K562 (cell line): ENCODE measurements around the gene APOBEC3F. TPM values are rescaled to one million over a fixed set of nuclear protein-coding genes. Genes with fewer than 3 reads are reported as not detected.

Source experiments
- ATAC-seq: fragments of 200-7000 bp; cut with Tn5 transposase; 3 replicates; pipeline ENCODE4 v1.9.1; 2020; ENCODE audit warnings: moderate library complexity
- BruUV-seq: library from RNA; stranded (reverse); fragments of 400-500 nt; replicated peaks from 2 replicates; lab custom pipeline; 2021; lab: Mats Ljungman, UMichigan
- CTCF ChIA-PET: fragments of 300-600 bp; formaldehyde crosslinking; extraction: SDS; loops from one replicate; lab custom pipeline; 2021; ENCODE audit warnings: low intra/inter-chr PET ratio; lab: Yijun Ruan, JAX
- POLR2A ChIA-PET: fragments of 300-600, 350-650 bp; sonication (Branson Sonifier 250); formaldehyde crosslinking; extraction: SDS; loops from one replicate; lab custom pipeline; 2021; ENCODE audit warnings: antibody characterized with exemption, inconsistent platforms; lab: Yijun Ruan, JAX
- DNase-seq, 4 experiments: peaks; one replicate each; pipeline versions ENCODE4 v3.0.0 to v3.0.0-alpha.2; 2011 to 2018; ENCODE audit warnings: low spot score in 3 of 4, mixed read lengths in 3 of 4; ENCODE audit errors: extremely low read depth in 1 of 4
- FAIRE-seq: peaks from 2 replicates; lab custom pipeline; 2011; peaks lifted over from hg19 to GRCh38; lab: Jason Lieb, UNC
- H2AFZ ChIP-seq: 2 replicates; pipeline ENCODE4 v1.6.0; 2011; ENCODE audit warnings: low read depth, low read length, control low read depth, inconsistent platforms
- H3K27ac ChIP-seq: fragments of 200-600 bp; 3 replicates; pipeline ENCODE4 v1.8.0; 2011; ENCODE audit warnings: low read depth, mild to moderate bottlenecking, control low read depth, inconsistent platforms, low read length, moderate library complexity, mixed read lengths; ENCODE audit errors: extremely low read depth
- H3K27me3 ChIP-seq, 2 experiments: fragments of 300-600 bp in 1 of 2; 2 replicates in 1 of 2; 3 replicates in 1 of 2; pipeline versions ENCODE4 v1.6.0 to v1.8.0; 2011; ENCODE audit warnings: inconsistent platforms in 2 of 2, low read length in 2 of 2, mild to moderate bottlenecking in 1 of 2, mixed read lengths in 1 of 2, moderate library complexity in 1 of 2; ENCODE audit not compliant: control insufficient read depth in 2 of 2, insufficient read depth in 2 of 2
- H3K36me3 ChIP-seq: fragments of 300-600 bp; 3 replicates; pipeline ENCODE4 v1.8.0; 2011; ENCODE audit warnings: mild to moderate bottlenecking, low read length, inconsistent platforms; ENCODE audit not compliant: control insufficient read depth, insufficient read depth
- H3K4me1 ChIP-seq, 2 experiments: fragments of 200-600 bp in 1 of 2; replicated peaks in 1 of 2; 2 replicates in 1 of 2; 3 replicates in 1 of 2; pipeline versions ENCODE4 v1.5.1 to v1.8.0; 2011; ENCODE audit warnings: inconsistent platforms in 2 of 2, low read length in 2 of 2, mild to moderate bottlenecking in 1 of 2, mixed read lengths in 1 of 2, moderate library complexity in 1 of 2; ENCODE audit not compliant: control insufficient read depth in 2 of 2, insufficient read depth in 2 of 2
- H3K4me2 ChIP-seq: 2 replicates; pipeline ENCODE4 v1.6.1; 2011; ENCODE audit warnings: low read length, control low read depth, inconsistent platforms, mixed read lengths; ENCODE audit not compliant: insufficient read depth
- H3K4me3 ChIP-seq: fragments of 200-600 bp; sonication (generic), shearing (Covaris generic); 2 replicates; pipeline ENCODE4 v1.5.1; 2016; ENCODE audit warnings: control low read depth, inconsistent platforms
- H3K79me2 ChIP-seq: fragments of 200-600 bp; 3 replicates; pipeline ENCODE4 v1.8.0; 2011; ENCODE audit warnings: low read length, inconsistent platforms; ENCODE audit not compliant: control insufficient read depth, insufficient read depth
- H3K9ac ChIP-seq, 2 experiments: 2 replicates each; pipeline versions ENCODE4 v1.6.0 to v1.6.1; 2011; ENCODE audit warnings: low read depth in 2 of 2, low read length in 2 of 2, control low read depth in 1 of 2, inconsistent platforms in 1 of 2, mild to moderate bottlenecking in 1 of 2, mixed read lengths in 1 of 2; ENCODE audit not compliant: insufficient read depth in 1 of 2
- H3K9me1 ChIP-seq: one replicate; pipeline ENCODE4 v1.6.0; 2011; ENCODE audit warnings: inconsistent platforms, mild to moderate bottlenecking, low read length, moderate library complexity; ENCODE audit not compliant: control insufficient read depth, insufficient read depth
- H3K9me3 ChIP-seq: replicated peaks from 2 replicates; pipeline ENCODE4 v1.5.1; 2011; ENCODE audit warnings: low read depth, low read length, inconsistent platforms; ENCODE audit not compliant: control insufficient read depth, insufficient read depth
- H4K20me1 ChIP-seq: replicated peaks from 2 replicates; pipeline ENCODE4 v1.6.1; 2011; ENCODE audit warnings: low read length, inconsistent platforms, mixed read lengths; ENCODE audit not compliant: control insufficient read depth, insufficient read depth
- CBX5 ChIP-seq: IDR thresholded peaks from 2 replicates; pipeline ENCODE4 v1.6.1; 2014; ENCODE audit warnings: low read depth, borderline replicate concordance
- CTBP1 ChIP-seq: fragments of 450-650 bp; IDR thresholded peaks from 2 replicates; pipeline ENCODE4 v1.6.1; 2016; ENCODE audit warnings: borderline replicate concordance
- DIDO1 ChIP-seq: fragments of 450-650 bp; IDR thresholded peaks from 2 replicates; pipeline ENCODE4 v1.6.1; 2016; ENCODE audit warnings: low read depth, missing biosample characterization, missing genetic modification characterization
- NCOA6 ChIP-seq: fragments of 450-650 bp; IDR thresholded peaks from 2 replicates; pipeline ENCODE4 v1.6.1; 2017; ENCODE audit warnings: mild to moderate bottlenecking
- NR3C1 ChIP-seq: sonication (generic); formaldehyde crosslinking; IDR thresholded peaks from 2 replicates; pipeline ENCODE4 v1.8.1; 2022; ENCODE audit warnings: missing genetic modification reagents
- ZBTB2 ChIP-seq: fragments of 450-650 bp; IDR thresholded peaks from 2 replicates; pipeline ENCODE4 v1.6.1; 2016; ENCODE audit warnings: antibody characterized with exemption
- WGBS: fragments of 100-300 bp; shearing (Covaris generic); methylation state at CpG from one replicate; pipeline ENCODE4 v1.1.6; 2016; ENCODE audit warnings: low coverage, mixed read lengths; ENCODE audit not compliant: insufficient coverage; ENCODE audit errors: missing lambda C conversion rate; 5-methylcytosine and 5-hydroxymethylcytosine counted together
- in situ Hi-C: fragments of 300-500 bp; cut with MboI; formaldehyde crosslinking; loops from 4 replicates; pipeline ENCODE4 v1.15.0; 2018; ENCODE audit warnings: inconsistent platforms, mixed read lengths
- intact Hi-C: fragments of 100-400 bp; cut with micrococcal nuclease; formaldehyde crosslinking; loops from 2 replicates; pipeline ENCODE4 v1.14.2; 2022
- polyA plus RNA-seq, 8 experiments: library from polyadenylated mRNA; depleted of rRNA in 4 of 8; stranded (reverse) in 5 of 8; unstranded in 3 of 8; fragments of >200 nt; fragmentation: Nextera tagmentation in 2 of 8; fragmentation: Illumina TruSeq in 1 of 8; extraction: Ambion mirVana in 2 of 8; extraction: Trizol in 1 of 8; gene quantifications; 2 replicates each; pipeline versions ENCODE4 v1.2.1 to v1.2.3, GENCODE V29; 2011 to 2014; ENCODE audit warnings: inconsistent platforms in 1 of 8, missing spikeins in 1 of 8
- total RNA-seq, 7 experiments: library from RNA; depleted of rRNA in 6 of 7; stranded (reverse); fragments of >200 nt in 6 of 7; fragmentation: Illumina TruSeq in 2 of 7; extraction: Trizol in 2 of 7; gene quantifications; 2 replicates each; pipeline versions ENCODE4 v1.2.1 to v1.2.3, GENCODE V29; 2011 to 2021; ENCODE audit warnings: low replicate concordance in 1 of 7
- TF ChIP-seq, protein P1 (sequence below): fragments of 450-650 bp; IDR thresholded peaks from 2 replicates; pipeline ENCODE4 v1.6.1; 2016; ENCODE audit warnings: low read depth
- TF ChIP-seq, protein P2 (sequence below): fragments of 250-450 bp; sonication (Bioruptor Pico); IDR thresholded peaks from 2 replicates; pipeline ENCODE4 v1.8.0; 2021; ENCODE audit warnings: mild to moderate bottlenecking, moderate library complexity

The APOBEC3F gene
- total and polyA plus RNA-seq, 9 of the 15 experiments (the other 6 are each of a cell fraction or from before 2014, with no cell fraction given), result 1.1 to 3.3 (median 1.9) TPM

DNA sequence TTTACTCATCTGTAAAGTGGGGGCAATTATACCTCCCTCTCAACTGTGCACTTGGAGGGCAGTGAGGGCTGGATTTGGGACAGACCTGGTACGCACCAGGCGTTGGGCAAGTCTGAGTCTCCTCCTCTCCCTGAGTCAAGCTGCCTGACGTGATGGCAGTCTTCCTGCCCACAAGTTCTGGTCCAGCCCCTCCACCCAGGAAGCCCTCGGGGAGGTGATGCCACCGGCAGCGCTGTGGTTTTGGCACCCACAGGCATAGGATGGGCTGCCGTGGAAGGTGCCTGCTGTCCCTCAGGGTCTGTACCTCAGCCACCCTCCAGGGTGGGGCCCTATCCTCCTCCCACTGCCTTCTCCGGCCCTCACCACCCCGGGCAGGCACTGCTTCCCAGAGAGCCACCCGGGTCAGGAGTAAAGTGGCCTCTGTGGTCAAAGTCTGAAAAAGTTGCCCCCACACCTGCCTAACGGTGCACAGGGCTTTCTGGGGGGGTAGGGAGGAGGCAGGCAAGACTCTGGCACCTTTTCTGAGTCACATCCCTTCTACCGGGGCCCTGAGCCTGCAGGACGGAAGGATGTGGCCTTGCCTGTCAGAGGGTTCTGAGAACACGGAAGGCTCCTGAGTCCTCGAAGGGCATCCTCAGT, 49.9 kb downstream of the APOBEC3F start:
- POLR2A ChIA-PET, result no interaction called here
- in situ Hi-C loops (no loop called here), intact Hi-C loops (no loop called here)
- Histone ChIP-seq H3K4me1 (peaks cover 2 to 22% of the 10 kb centered on the region in 2 experiments; a peak in 4 of 5 replicates), H3K9me1 (no peaks in the 10 kb centered on the region), H3K36me3 (no peaks in the 10 kb centered on the region), H3K4me3 (no peak overlapping the region), H3K4me2 (no peak overlapping the region), H3K9me3 (no peaks in the 10 kb centered on the region), H3K9ac (no peak overlapping the region; a peak in 1 of 4 replicates), H3K27me3 (no peaks in the 10 kb centered on the region), H4K20me1 (no peaks in the 10 kb centered on the region), H3K79me2 (no peaks in the 10 kb centered on the region), H2AFZ (no peak overlapping the region), H3K27ac (no peak overlapping the region)
- DNase-seq (no peak), FAIRE-seq (no peak), ATAC-seq (no peak)
- CTCF ChIA-PET, result no interaction called here
- WGBS, result 63% methylated on average over 6 of the region's 15 CpGs
- TF ChIP-seq CBX5 (no peak), NR3C1 (CRISPR knock-in tag) (no peak), CTBP1 (no peak), DIDO1 (tag) (no peak), ZBTB2 (no peak), NCOA6 (no peak)
- TF ChIP-seq, protein P1, sequence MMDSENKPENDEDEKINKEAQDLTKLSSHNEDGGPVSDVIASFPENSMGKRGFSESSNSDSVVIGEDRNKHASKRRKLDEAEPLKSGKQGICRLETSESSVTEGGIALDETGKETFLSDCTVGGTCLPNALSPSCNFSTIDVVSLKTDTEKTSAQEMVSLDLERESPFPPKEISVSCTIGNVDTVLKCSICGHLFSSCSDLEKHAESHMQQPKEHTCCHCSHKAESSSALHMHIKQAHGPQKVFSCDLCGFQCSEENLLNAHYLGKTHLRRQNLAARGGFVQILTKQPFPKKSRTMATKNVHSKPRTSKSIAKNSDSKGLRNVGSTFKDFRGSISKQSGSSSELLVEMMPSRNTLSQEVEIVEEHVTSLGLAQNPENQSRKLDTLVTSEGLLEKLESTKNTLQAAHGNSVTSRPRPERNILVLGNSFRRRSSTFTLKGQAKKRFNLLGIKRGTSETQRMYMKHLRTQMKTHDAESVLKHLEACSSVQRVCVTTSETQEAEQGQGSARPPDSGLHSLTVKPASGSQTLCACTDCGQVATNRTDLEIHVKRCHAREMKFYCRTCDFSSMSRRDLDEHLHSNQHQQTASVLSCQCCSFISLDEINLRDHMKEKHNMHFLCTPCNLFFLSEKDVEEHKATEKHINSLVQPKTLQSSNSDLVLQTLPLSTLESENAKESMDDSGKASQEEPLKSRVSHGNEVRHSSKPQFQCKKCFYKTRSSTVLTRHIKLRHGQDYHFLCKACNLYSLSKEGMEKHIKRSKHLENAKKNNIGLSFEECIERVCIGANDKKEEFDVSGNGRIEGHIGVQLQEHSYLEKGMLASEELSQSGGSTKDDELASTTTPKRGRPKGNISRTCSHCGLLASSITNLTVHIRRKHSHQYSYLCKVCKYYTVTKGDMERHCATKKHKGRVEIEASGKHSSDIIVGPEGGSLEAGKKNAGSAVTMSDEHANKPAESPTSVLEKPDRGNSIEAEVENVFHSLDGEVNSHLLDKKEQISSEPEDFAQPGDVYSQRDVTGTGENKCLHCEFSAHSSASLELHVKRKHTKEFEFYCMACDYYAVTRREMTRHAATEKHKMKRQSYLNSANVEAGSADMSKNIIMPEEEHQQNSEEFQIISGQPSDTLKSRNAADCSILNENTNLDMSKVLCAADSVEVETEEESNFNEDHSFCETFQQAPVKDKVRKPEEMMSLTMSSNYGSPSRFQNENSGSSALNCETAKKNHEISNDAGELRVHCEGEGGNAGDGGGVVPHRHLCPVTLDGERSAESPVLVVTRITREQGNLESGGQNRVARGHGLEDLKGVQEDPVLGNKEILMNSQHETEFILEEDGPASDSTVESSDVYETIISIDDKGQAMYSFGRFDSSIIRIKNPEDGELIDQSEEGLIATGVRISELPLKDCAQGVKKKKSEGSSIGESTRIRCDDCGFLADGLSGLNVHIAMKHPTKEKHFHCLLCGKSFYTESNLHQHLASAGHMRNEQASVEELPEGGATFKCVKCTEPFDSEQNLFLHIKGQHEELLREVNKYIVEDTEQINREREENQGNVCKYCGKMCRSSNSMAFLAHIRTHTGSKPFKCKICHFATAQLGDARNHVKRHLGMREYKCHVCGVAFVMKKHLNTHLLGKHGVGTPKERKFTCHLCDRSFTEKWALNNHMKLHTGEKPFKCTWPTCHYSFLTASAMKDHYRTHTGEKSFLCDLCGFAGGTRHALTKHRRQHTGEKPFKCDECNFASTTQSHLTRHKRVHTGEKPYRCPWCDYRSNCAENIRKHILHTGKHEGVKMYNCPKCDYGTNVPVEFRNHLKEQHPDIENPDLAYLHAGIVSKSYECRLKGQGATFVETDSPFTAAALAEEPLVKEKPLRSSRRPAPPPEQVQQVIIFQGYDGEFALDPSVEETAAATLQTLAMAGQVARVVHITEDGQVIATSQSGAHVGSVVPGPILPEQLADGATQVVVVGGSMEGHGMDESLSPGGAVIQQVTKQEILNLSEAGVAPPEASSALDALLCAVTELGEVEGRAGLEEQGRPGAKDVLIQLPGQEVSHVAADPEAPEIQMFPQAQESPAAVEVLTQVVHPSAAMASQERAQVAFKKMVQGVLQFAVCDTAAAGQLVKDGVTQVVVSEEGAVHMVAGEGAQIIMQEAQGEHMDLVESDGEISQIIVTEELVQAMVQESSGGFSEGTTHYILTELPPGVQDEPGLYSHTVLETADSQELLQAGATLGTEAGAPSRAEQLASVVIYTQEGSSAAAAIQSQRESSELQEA, result no peak
- TF ChIP-seq, protein P2, sequence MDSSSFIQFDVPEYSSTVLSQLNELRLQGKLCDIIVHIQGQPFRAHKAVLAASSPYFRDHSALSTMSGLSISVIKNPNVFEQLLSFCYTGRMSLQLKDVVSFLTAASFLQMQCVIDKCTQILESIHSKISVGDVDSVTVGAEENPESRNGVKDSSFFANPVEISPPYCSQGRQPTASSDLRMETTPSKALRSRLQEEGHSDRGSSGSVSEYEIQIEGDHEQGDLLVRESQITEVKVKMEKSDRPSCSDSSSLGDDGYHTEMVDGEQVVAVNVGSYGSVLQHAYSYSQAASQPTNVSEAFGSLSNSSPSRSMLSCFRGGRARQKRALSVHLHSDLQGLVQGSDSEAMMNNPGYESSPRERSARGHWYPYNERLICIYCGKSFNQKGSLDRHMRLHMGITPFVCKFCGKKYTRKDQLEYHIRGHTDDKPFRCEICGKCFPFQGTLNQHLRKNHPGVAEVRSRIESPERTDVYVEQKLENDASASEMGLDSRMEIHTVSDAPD, result no peak
- BruUV-seq, result no TSS peak
